ENCODE results near the gene MKI67.
A peak's percentile ranks its signal among the peaks of the same experiment; 100 is the strongest.
"Not testable (repeated sequence)": the region's sequence is repeated elsewhere in the genome, so short reads cannot be mapped to it uniquely, and the experiment has no call there.

Gene MKI67

GRCh38 chr10:128111696-128112095, 14.5 kb downstream of the MKI67 start:
- FAIRE-seq (no peak), DNase-seq (ENCODE audit: extremely low spot score, insufficient read length, low read depth) (no peak)

- no peak for DNase-seq (ENCODE audit: extremely low spot score, insufficient read length, low read depth)
- no peak for FAIRE-seq
Observed at GRCh38 chr10:128110339-128110738, 15.9 kb downstream of the MKI67 start.

GRCh38 chr10:128109707-128110106, 16.5 kb downstream of the MKI67 start:
- FAIRE-seq, result no peak

GRCh38 chr10:128105383-128105782, 20.8 kb downstream of the MKI67 start:
- FAIRE-seq (no peak), DNase-seq (ENCODE audit: extremely low spot score, insufficient read length, low read depth) (no peak)

More at GRCh38 chr10:128109707-128110106, 16.5 kb downstream of the MKI67 start:
- DNase-seq (ENCODE audit: extremely low spot score, insufficient read length, low read depth), result no peak

GRCh38 chr10:128103229-128103714, 23.0 kb downstream of the MKI67 start:
- DNase-seq (ENCODE audit: extremely low spot score, insufficient read length, low read depth) (no peak), FAIRE-seq (no peak)

- DNase-seq (ENCODE audit: extremely low spot score, insufficient read length, low read depth) (no peak), FAIRE-seq (no peak)
Observed at GRCh38 chr10:128102480-128103228, 23.6 kb downstream of the MKI67 start.

GRCh38 chr10:128101901-128102300, 24.3 kb downstream of the MKI67 start:
- DNase-seq (ENCODE audit: extremely low spot score, insufficient read length, low read depth) (no peak), FAIRE-seq (no peak)

GRCh38 chr10:128099901-128100300, 26.3 kb downstream of the MKI67 start:
- no peak for FAIRE-seq
- DNase-seq (ENCODE audit: extremely low spot score, insufficient read length, low read depth), result no peak

- DNase-seq (ENCODE audit: extremely low spot score, insufficient read length, low read depth) (no peak), FAIRE-seq (no peak)
Observed at GRCh38 chr10:128098631-128099030, 27.6 kb downstream of the MKI67 start.

GRCh38 chr10:128097783-128098182, 28.4 kb downstream of the MKI67 start:
- DNase-seq (ENCODE audit: extremely low spot score, insufficient read length, low read depth), result no peak
- FAIRE-seq, result no peak

- FAIRE-seq, result no peak
- DNase-seq (ENCODE audit: extremely low spot score, insufficient read length, low read depth), result no peak
Observed at GRCh38 chr10:128096486-128097199, 29.6 kb downstream of the MKI67 start.

- FAIRE-seq, result peak; percentile 31
Observed at GRCh38 chr10:128095753-128096469, 30.3 kb downstream of the MKI67 start.

GRCh38 chr10:128095027-128095752, 31.0 kb downstream of the MKI67 start:
- DNase-seq (ENCODE audit: extremely low spot score, insufficient read length, low read depth), result no peak

More at GRCh38 chr10:128095753-128096469, 30.3 kb downstream of the MKI67 start:
- no peak for DNase-seq (ENCODE audit: extremely low spot score, insufficient read length, low read depth)

GRCh38 chr10:128094596-128094995, 31.6 kb downstream of the MKI67 start:
- FAIRE-seq; DNase-seq (ENCODE audit: extremely low spot score, insufficient read length, low read depth): not testable (repeated sequence)

More at GRCh38 chr10:128095027-128095752, 31.0 kb downstream of the MKI67 start:
- no peak for FAIRE-seq

- FAIRE-seq (no peak), DNase-seq (ENCODE audit: extremely low spot score, insufficient read length, low read depth) (no peak)
Observed at GRCh38 chr10:128092454-128092853, 33.8 kb downstream of the MKI67 start.

- no peak for DNase-seq (ENCODE audit: extremely low spot score, insufficient read length, low read depth)
- FAIRE-seq, result no peak
Observed at GRCh38 chr10:128091636-128092210, 34.5 kb downstream of the MKI67 start.

GRCh38 chr10:128087884-128088709, 38.1 kb downstream of the MKI67 start:
- DNase-seq (ENCODE audit: extremely low spot score, insufficient read length, low read depth) (no peak), FAIRE-seq (no peak)

- FAIRE-seq, result no peak
- DNase-seq (ENCODE audit: extremely low spot score, insufficient read length, low read depth), result no peak
Observed at GRCh38 chr10:128087146-128087883, 38.9 kb downstream of the MKI67 start.
